HG02870 (cell line): Measurements from ENCODE around the gene BRINP2.
"Not testable (repeated sequence)": the region's sequence is repeated elsewhere in the genome, so short reads cannot be mapped to it uniquely, and the experiment has no call there.

Source experiments
- ATAC-seq: cut with Tn5 transposase; IDR thresholded peaks from one replicate; pipeline ENCODE4 v1.9.1; 2021; ENCODE audit warnings: mild to moderate bottlenecking, moderate library complexity; ENCODE audit not compliant: unreplicated experiment

Gene BRINP2

GRCh38 chr1:177307771-177308170 lies 137.0 kb downstream of the BRINP2 start:
- no peak for ATAC-seq

DNA sequence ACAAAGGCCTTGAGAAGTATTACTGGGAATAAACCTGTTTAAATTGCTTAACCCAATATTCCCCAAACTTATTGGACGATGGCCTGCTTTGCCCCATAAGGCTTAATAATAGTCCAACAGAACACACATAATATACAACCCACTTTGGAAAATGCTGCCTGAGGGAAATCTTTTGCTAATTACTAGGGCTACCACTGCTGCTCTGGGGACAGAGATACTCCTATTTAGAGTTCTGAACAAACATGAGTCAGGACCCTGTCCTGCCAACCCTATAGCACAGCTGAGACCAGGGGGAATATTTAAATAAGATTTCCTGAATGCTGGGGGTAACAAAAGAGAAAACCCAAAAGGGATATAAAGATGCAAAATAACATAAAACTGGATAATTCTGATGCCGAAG lies 139.1 kb downstream of the BRINP2 start:
- ATAC-seq = no peak

DNA sequence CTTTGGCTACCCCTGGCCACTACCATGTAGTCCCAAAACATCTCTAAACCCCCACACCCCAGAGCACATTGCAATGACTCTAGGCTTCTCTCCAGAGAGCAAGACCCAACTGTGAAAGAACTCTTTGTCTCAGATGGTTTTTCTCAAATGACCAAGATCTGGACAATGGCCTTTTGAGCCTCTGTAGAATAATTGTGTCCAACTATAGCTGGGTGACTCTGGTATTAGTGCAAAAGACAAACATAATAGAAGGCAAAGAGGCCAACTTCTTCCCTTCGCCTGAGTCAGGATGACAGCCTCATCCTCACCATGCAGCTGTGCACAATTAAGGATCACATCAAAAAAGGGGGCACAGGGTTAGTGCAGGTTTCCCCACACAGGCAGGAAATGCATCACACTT lies 139.6 kb downstream of the BRINP2 start:
- no peak for ATAC-seq

GRCh38 chr1:177311111-177311510 lies 140.4 kb downstream of the BRINP2 start:
- no peak for ATAC-seq

GRCh38 chr1:177311586-177311985 lies 140.8 kb downstream of the BRINP2 start:
- ATAC-seq = no peak

DNA sequence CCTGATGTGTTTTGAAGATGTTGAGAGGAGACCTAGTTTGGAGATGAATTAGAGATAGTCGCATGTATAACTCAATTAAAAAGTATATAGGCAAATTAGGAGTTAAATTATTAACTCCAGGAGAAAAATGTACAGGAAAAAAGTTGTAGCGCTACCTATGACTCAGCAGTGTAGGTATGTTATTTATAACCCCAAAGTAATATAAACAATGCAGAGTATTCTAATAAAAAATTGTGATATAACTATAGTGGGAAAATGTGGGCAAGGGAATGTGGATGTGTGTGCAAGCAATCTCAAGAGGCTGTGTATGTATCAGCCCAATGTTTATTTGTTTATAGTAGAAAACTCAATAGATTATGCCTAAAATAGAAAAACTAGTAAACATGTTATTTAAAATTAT lies 144.5 kb downstream of the BRINP2 start:
- no peak for ATAC-seq

- ATAC-seq = no peak
Measured at GRCh38 chr1:177315761-177316160, 145.0 kb downstream of the BRINP2 start.

- ATAC-seq = not testable (repeated sequence)
Measured at GRCh38 chr1:177321434-177321833, 150.7 kb downstream of the BRINP2 start.

DNA sequence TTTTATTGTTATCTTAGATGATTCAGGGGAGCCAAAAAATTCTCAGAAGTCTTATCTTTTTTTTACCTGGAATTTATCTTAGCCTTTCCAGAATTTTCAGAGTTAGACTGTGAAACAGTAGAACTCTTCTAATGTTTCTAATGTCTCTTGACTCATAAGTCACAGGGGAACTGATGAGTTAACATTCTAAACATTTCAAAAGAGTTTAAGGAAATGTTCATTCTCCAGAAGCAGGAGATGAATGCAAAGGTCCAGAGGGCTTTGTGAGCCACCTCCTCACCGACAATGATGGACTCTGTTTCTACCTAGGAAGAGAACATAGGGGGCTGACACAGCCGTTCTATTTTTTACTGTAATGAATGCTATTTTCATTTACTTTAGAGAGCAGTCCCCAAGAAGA lies 157.5 kb downstream of the BRINP2 start:
- no peak for ATAC-seq

DNA sequence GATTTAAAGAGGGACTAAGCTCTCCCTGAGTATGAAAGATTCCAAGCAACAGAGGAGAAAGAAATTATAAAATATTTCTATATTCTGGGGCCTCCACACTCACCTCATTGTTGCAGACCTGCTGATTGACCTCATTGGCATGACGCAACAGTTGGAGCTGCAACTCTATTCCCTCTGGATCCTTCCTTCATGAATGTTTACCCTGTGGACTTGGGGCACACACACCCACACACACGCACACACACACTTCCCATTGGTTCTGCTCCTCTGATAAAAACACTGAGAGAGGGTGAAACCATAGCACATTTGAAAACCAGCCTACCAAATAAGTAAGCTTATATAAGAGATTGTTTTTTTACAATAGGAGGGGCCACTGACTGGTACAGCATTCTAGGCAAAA lies 159.1 kb downstream of the BRINP2 start:
- ATAC-seq = no peak
